ENCODE results near the gene NINL. TPM values are rescaled to one million over a fixed set of nuclear protein-coding genes. Genes with fewer than 3 reads are reported as not detected.

NINL gene
- total RNA-seq, 2 experiments from 2014 or later = 2.5 to 2.8 TPM

GRCh38 chr20:25529295-25529951 is 55.9 kb downstream of the NINL start:
- peaks cover 2% of the 10 kb centered on the region for H3K9me3 Mint-ChIP-seq
- no peak for DNase-seq
- no peak overlapping the region for H3K4me3 Mint-ChIP-seq
- H3K27ac Mint-ChIP-seq = no peak overlapping the region
- H3K27me3 Mint-ChIP-seq = no peaks in the 10 kb centered on the region
- POLR2A ChIA-PET = no interaction called here
- H3K36me3 Mint-ChIP-seq (ENCODE audit: low read depth) = no peaks in the 10 kb centered on the region
- CTCF ChIA-PET = no interaction called here
- no peaks in the 10 kb centered on the region for H3K4me1 Mint-ChIP-seq

GRCh38 chr20:25527949-25528348 is 57.4 kb downstream of the NINL start:
- Mint-ChIP-seq H3K36me3 (ENCODE audit: low read depth) (no peaks in the 10 kb centered on the region), H3K4me1 (no peaks in the 10 kb centered on the region), H3K27me3 (no peaks in the 10 kb centered on the region), H3K27ac (no peak overlapping the region), H3K4me3 (no peak overlapping the region), H3K9me3 (peaks cover 2% of the 10 kb centered on the region)
- ChIA-PET POLR2A (no interaction called here), CTCF (no interaction called here)
- DNase-seq = no peak

GRCh38 chr20:25526446-25526845 is 58.9 kb downstream of the NINL start:
- H3K9me3 Mint-ChIP-seq = peaks cover 2% of the 10 kb centered on the region
- no peaks in the 10 kb centered on the region for H3K36me3 Mint-ChIP-seq (ENCODE audit: low read depth)
- H3K27me3 Mint-ChIP-seq = no peaks in the 10 kb centered on the region
- DNase-seq = no peak
- no peak overlapping the region for H3K4me3 Mint-ChIP-seq
- H3K27ac Mint-ChIP-seq = no peak overlapping the region
- POLR2A ChIA-PET = no interaction called here
- no peaks in the 10 kb centered on the region for H3K4me1 Mint-ChIP-seq
- CTCF ChIA-PET = no interaction called here

GRCh38 chr20:25525867-25526266 is 59.5 kb downstream of the NINL start:
- Mint-ChIP-seq H3K4me1 (no peaks in the 10 kb centered on the region), H3K36me3 (ENCODE audit: low read depth) (no peaks in the 10 kb centered on the region), H3K27ac (no peak overlapping the region), H3K27me3 (no peaks in the 10 kb centered on the region), H3K4me3 (no peak overlapping the region), H3K9me3 (no peaks in the 10 kb centered on the region)
- ChIA-PET CTCF (no interaction called here), POLR2A (no interaction called here)
- DNase-seq = no peak

- no peak overlapping the region for H3K4me3 Mint-ChIP-seq
- H3K9me3 Mint-ChIP-seq = no peaks in the 10 kb centered on the region
- H3K27ac Mint-ChIP-seq = no peak overlapping the region
- no peaks in the 10 kb centered on the region for H3K27me3 Mint-ChIP-seq
- no peaks in the 10 kb centered on the region for H3K36me3 Mint-ChIP-seq (ENCODE audit: low read depth)
- DNase-seq = no peak
- ChIA-PET CTCF (no interaction called here), POLR2A (no interaction called here)
- no peaks in the 10 kb centered on the region for H3K4me1 Mint-ChIP-seq
Measured at GRCh38 chr20:25525295-25525694, 60.0 kb downstream of the NINL start.

DNA sequence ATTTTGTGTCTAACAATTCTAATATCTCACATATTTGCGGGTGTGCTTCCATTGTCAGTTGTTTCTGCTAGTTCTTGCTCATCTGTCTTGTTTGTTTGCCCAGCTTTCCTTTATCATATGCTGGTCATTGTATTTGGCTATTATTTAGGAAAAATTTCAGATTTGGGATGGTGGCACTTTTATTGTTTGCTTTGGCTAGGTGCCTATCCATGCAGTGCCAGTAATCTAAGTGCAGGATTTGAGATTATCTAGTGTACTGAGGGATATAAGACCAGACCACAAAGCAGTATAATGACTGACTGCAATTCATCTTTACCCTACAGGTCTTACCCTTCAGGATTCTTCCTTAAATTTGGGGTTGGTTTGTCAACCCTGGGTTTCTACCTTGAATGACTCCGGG is 63.9 kb downstream of the NINL start:
- CTCF ChIA-PET = no interaction called here

DNA sequence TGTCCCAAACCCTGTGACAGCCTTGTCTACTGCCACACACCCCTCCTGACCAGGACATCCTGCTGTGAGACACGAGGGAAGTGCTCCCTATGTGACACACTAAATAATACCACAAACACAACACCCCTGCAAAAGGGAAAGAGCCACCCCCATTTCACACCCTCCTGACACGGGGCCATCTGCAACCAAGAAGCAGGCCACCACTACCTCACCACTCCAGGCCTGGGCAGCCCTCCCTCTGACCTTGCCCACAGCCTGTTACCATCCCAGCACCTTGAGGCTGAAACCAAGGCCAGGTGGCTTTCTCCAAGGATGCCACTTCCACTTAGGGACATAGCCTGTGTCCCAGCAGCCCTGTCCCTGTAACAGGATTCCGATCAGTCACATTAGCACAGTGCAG is 68.2 kb downstream of the NINL start:
- Mint-ChIP-seq H3K27me3 (no peaks in the 10 kb centered on the region), H3K36me3 (ENCODE audit: low read depth) (peaks cover 16% of the 10 kb centered on the region), H3K4me1 (no peaks in the 10 kb centered on the region), H3K27ac (no peak overlapping the region), H3K4me3 (no peak overlapping the region), H3K9me3 (peaks cover 40% of the 10 kb centered on the region)
- ChIA-PET POLR2A (no interaction called here), CTCF (no interaction called here)
- no peak for DNase-seq

More for the DNA sequence above, 63.9 kb downstream of the NINL start:
- Mint-ChIP-seq H3K4me3 (no peak overlapping the region), H3K4me1 (no peaks in the 10 kb centered on the region), H3K9me3 (peaks cover 5% of the 10 kb centered on the region), H3K27ac (no peak overlapping the region), H3K36me3 (ENCODE audit: low read depth) (no peaks in the 10 kb centered on the region), H3K27me3 (no peaks in the 10 kb centered on the region)
- no peak for DNase-seq
- POLR2A ChIA-PET = no interaction called here

DNA sequence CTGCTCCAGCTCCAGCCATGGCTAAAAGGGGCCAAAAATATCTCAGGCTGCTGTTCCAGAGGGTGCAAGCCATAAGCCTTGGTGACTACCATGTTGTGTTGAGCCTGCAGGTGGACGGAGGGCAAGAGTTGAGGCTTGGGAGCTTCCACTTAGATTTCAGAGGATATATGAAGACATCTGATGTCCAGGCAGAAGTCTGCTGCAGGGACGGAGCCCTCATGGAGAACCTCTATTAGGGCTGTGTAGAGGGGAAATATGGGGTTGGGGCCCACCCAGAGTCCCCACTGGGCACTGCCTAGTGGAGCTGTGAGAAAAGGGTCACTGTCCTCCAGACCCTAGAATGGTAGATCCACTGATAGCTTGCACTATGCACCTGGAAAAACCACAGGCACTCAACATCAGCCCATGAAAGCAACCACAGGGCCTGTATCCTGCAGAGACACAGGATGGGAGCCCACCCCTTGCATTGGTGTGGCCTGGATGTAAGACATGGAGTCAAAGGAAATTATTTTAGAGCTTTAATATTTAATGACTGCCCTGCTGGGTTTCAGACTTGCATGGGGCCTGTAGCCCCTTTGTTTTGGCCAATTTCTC is 70.5 kb downstream of the NINL start:
- CTCF ChIA-PET = no interaction called here
- DNase-seq = no peak
- no peak overlapping the region for H3K27ac Mint-ChIP-seq

GRCh38 chr20:25514195-25514594 is 71.1 kb downstream of the NINL start:
- Mint-ChIP-seq H3K27me3 (no peaks in the 10 kb centered on the region), H3K9me3 (peaks cover 40% of the 10 kb centered on the region), H3K4me3 (no peak overlapping the region), H3K27ac (no peak overlapping the region), H3K4me1 (no peaks in the 10 kb centered on the region), H3K36me3 (ENCODE audit: low read depth) (peaks cover 16% of the 10 kb centered on the region)
- POLR2A ChIA-PET = no interaction called here
- no peak for DNase-seq
- CTCF ChIA-PET = no interaction called here

More for the DNA sequence above, 70.5 kb downstream of the NINL start:
- Mint-ChIP-seq H3K36me3 (ENCODE audit: low read depth) (peaks cover 16% of the 10 kb centered on the region), H3K9me3 (peaks cover 40% of the 10 kb centered on the region), H3K4me3 (no peak overlapping the region), H3K4me1 (no peaks in the 10 kb centered on the region), H3K27me3 (no peaks in the 10 kb centered on the region)
- POLR2A ChIA-PET = no interaction called here

DNA sequence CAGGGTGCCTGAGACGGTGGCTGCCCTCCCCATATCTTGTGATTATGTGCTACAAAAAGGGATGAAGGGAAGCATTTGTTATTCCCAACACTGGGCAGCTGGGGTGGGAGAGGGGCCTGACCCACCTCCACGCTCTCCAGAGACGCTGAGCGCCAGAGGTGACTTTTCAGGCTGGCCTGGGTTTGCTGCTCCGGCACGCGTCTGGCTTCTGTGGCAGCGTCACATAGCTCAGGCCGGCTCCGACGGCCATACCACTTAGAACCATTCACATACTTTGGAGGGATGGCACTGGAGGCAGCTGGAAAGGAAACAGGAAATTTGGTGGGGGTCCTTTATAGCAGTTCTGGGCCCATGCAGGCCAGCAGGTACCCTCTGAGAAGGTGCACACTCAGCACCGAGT is 72.6 kb downstream of the NINL start:
- ChIA-PET POLR2A (no interaction called here), CTCF (no interaction called here)
- Mint-ChIP-seq H3K27me3 (no peaks in the 10 kb centered on the region), H3K27ac (no peak overlapping the region), H3K4me3 (no peak overlapping the region), H3K4me1 (no peaks in the 10 kb centered on the region), H3K36me3 (ENCODE audit: low read depth) (peaks cover 16% of the 10 kb centered on the region), H3K9me3 (peaks cover 40% of the 10 kb centered on the region)
- no peak for DNase-seq

- Mint-ChIP-seq H3K27me3 (no peaks in the 10 kb centered on the region), H3K27ac (no peak overlapping the region), H3K4me1 (no peaks in the 10 kb centered on the region), H3K9me3 (peaks cover 34% of the 10 kb centered on the region), H3K4me3 (no peak overlapping the region), H3K36me3 (ENCODE audit: low read depth) (peaks cover 16% of the 10 kb centered on the region)
- no peak for DNase-seq
- ChIA-PET POLR2A (no interaction called here), CTCF (no interaction called here)
Measured at GRCh38 chr20:25511183-25511582, 74.1 kb downstream of the NINL start.

DNA sequence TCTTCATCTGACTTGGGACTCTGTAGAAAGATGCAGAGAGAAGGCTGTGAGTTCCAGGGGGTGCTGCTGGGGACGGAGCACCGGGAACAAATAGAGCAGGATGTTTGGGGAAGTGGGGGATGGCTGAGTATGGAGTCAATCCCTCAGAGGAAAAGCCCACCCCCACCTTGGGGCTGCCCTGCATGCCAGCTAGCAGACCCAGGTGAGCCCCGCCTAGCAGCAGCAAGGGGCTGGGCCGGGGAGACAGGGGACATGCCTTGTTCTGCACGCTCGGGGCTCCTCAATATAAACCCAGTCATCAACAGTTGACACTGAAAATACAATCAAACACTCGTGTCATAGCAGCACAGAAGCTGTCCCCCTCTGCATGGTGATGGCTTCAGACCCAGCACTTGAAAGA is 74.6 kb downstream of the NINL start:
- Mint-ChIP-seq H3K27me3 (no peaks in the 10 kb centered on the region), H3K27ac (no peak overlapping the region), H3K4me1 (no peaks in the 10 kb centered on the region), H3K9me3 (peaks cover 31% of the 10 kb centered on the region), H3K36me3 (ENCODE audit: low read depth) (peaks cover 13% of the 10 kb centered on the region), H3K4me3 (no peak overlapping the region)
- DNase-seq = no peak
- CTCF ChIA-PET = no interaction called here
- POLR2A ChIA-PET = no interaction called here

- H3K4me1 Mint-ChIP-seq = no peaks in the 10 kb centered on the region
- H3K36me3 Mint-ChIP-seq (ENCODE audit: low read depth) = peaks cover 10% of the 10 kb centered on the region
- peaks cover 26% of the 10 kb centered on the region for H3K9me3 Mint-ChIP-seq
- no peaks in the 10 kb centered on the region for H3K27me3 Mint-ChIP-seq
- DNase-seq = no peak
- ChIA-PET CTCF (no interaction called here), POLR2A (no interaction called here)
- H3K27ac Mint-ChIP-seq = no peak overlapping the region
- H3K4me3 Mint-ChIP-seq = no peak overlapping the region
Measured at GRCh38 chr20:25510202-25510601, 75.1 kb downstream of the NINL start.

- CTCF ChIA-PET = no interaction called here
- DNase-seq = no peak
- Mint-ChIP-seq H3K27me3 (no peaks in the 10 kb centered on the region), H3K4me3 (no peak overlapping the region), H3K36me3 (ENCODE audit: low read depth) (peaks cover 4% of the 10 kb centered on the region), H3K27ac (no peak overlapping the region), H3K4me1 (no peaks in the 10 kb centered on the region), H3K9me3 (peaks cover 15% of the 10 kb centered on the region)
- POLR2A ChIA-PET = no interaction called here
Measured at GRCh38 chr20:25509084-25509483, 76.2 kb downstream of the NINL start.

Measured in activated CD4-positive, alpha-beta memory T cell treated with anti-CD3 and anti-CD28 coated beads, Interleukin-2, amount 10 ng/mL, durations not matched to agents 7 days and 5 days (primary cell).